Right atrium auricular region (tissue), 2 donors: ENCODE results near the gene PTPRA. TPM values are rescaled to one million over a fixed set of nuclear protein-coding genes. Genes with fewer than 3 reads are reported as not detected.
"Not testable (repeated sequence)": the region's sequence is repeated elsewhere in the genome, so short reads cannot be mapped to it uniquely, and the experiment has no call there.

Experiments
- DNase-seq: peaks from one replicate; pipeline ENCODE4 v3.0.0-alpha.2; 2019; ENCODE audit warnings: low spot score
- H3K27ac ChIP-seq, 2 donors: fragments of 200-600 bp; sonication (generic); 1 replicate in 1 of 2; 2 replicates in 1 of 2; pipeline ENCODE4 v1.5.1; 2016 to 2019
- H3K27me3 ChIP-seq, 2 donors: fragments of 200-600 bp; sonication (generic); one replicate each; pipeline versions ENCODE4 v1.5.1 to v1.6.0; 2017 to 2019
- H3K36me3 ChIP-seq: fragments of 200-600 bp; sonication (generic); one replicate; pipeline ENCODE4 v1.5.1; 2016
- H3K4me1 ChIP-seq, 2 donors: fragments of 200-600 bp; sonication (generic); one replicate each; pipeline versions ENCODE4 v1.5.1 to v1.6.0; 2017 to 2019
- H3K4me3 ChIP-seq, 2 donors: fragments of 200-600 bp; sonication (generic); 1 replicate in 1 of 2; 2 replicates in 1 of 2; pipeline ENCODE4 v1.5.1; 2017 to 2019; ENCODE audit warnings: mild to moderate bottlenecking in 1 of 2, moderate library complexity in 1 of 2
- H3K9me3 ChIP-seq, 2 donors: fragments of 200-600 bp; sonication (generic); one replicate each; pipeline ENCODE4 v1.5.1; 2019
- CTCF ChIP-seq, 2 donors: fragments of 200-600 bp; sonication (generic); IDR thresholded peaks; one replicate each; pipeline ENCODE4 v1.5.1; 2019; ENCODE audit warnings: antibody characterized with exemption in 2 of 2
- total RNA-seq, 2 donors: library from RNA; depleted of rRNA; stranded (reverse); fragments of >200 nt; gene quantifications; one replicate each; pipeline ENCODE4 v1.1.0, GENCODE V29; 2016

PTPRA gene
- total RNA-seq, 2 donors from 2014 or later = 32.8 to 46.0 TPM

- H3K27me3 ChIP-seq = no peaks in the 10 kb centered on the region
- H3K27ac ChIP-seq = no peak overlapping the region
- no peaks in the 10 kb centered on the region for H3K36me3 ChIP-seq
- TF ChIP-seq CTCF (IDR thresholded peaks at IDR 0.05) = no peak
- no peak for DNase-seq
- H3K4me3 ChIP-seq = no peak overlapping the region
- peaks cover 0 to 22% of the 10 kb centered on the region in 2 donors for H3K4me1 ChIP-seq
- H3K9me3 ChIP-seq = no peaks in the 10 kb centered on the region
Measured at GRCh38 chr20:2890742-2891141, 17.5 kb downstream of the PTPRA start.

GRCh38 chr20:2891343-2891742 lies 18.1 kb downstream of the PTPRA start:
- H3K4me1 ChIP-seq = peaks cover 0 to 22% of the 10 kb centered on the region in 2 donors
- no peaks in the 10 kb centered on the region for H3K9me3 ChIP-seq
- no peak overlapping the region for H3K27ac ChIP-seq
- no peaks in the 10 kb centered on the region for H3K36me3 ChIP-seq
- H3K27me3 ChIP-seq = no peaks in the 10 kb centered on the region
- TF ChIP-seq CTCF (IDR thresholded peaks at IDR 0.05) = no peak
- H3K4me3 ChIP-seq = no peak overlapping the region
- DNase-seq = no peak

GRCh38 chr20:2892376-2892775 lies 19.1 kb downstream of the PTPRA start:
- Histone ChIP-seq H3K27me3 (no peaks in the 10 kb centered on the region), H3K4me3 (no peak overlapping the region), H3K9me3 (peaks cover 0 to 5% of the 10 kb centered on the region in 2 donors), H3K4me1 (peaks cover 0 to 22% of the 10 kb centered on the region in 2 donors), H3K27ac (no peak overlapping the region), H3K36me3 (no peaks in the 10 kb centered on the region)
- TF ChIP-seq CTCF (IDR thresholded peaks at IDR 0.05) = no peak
- no peak for DNase-seq

- H3K36me3 ChIP-seq = no peaks in the 10 kb centered on the region
- no peak for DNase-seq
- no peak for TF ChIP-seq CTCF (IDR thresholded peaks at IDR 0.05)
- no peaks in the 10 kb centered on the region for H3K27me3 ChIP-seq
- peaks cover 0 to 22% of the 10 kb centered on the region in 2 donors for H3K4me1 ChIP-seq
- no peak overlapping the region for H3K27ac ChIP-seq
- H3K9me3 ChIP-seq = peaks cover 0 to 5% of the 10 kb centered on the region in 2 donors
- no peak overlapping the region for H3K4me3 ChIP-seq
Measured at GRCh38 chr20:2894221-2894620, 20.9 kb downstream of the PTPRA start.

GRCh38 chr20:2895154-2895553 lies 21.9 kb downstream of the PTPRA start:
- H3K27me3 ChIP-seq, H3K4me3 ChIP-seq, H3K9me3 ChIP-seq, H3K36me3 ChIP-seq, DNase-seq, H3K27ac ChIP-seq: not testable (repeated sequence)
- H3K4me1 ChIP-seq = peaks cover 0 to 20% of the 10 kb centered on the region in 2 donors

GRCh38 chr20:2899243-2899642 lies 26.0 kb downstream of the PTPRA start:
- no peak overlapping the region for H3K4me3 ChIP-seq
- TF ChIP-seq CTCF (IDR thresholded peaks at IDR 0.05) = no peak
- peaks cover 0 to 8% of the 10 kb centered on the region in 2 donors for H3K4me1 ChIP-seq
- H3K36me3 ChIP-seq = no peaks in the 10 kb centered on the region
- no peaks in the 10 kb centered on the region for H3K27me3 ChIP-seq
- DNase-seq = no peak
- H3K9me3 ChIP-seq = peaks cover 0 to 5% of the 10 kb centered on the region in 2 donors
- no peak overlapping the region for H3K27ac ChIP-seq
